Measurements from ENCODE around the gene DYRK1B. TPM values are rescaled to one million over a fixed set of nuclear protein-coding genes. Genes with fewer than 3 reads are reported as not detected.

The DYRK1B gene
- total RNA-seq, 1 experiment from 2014 or later: 11.8 TPM

DNA sequence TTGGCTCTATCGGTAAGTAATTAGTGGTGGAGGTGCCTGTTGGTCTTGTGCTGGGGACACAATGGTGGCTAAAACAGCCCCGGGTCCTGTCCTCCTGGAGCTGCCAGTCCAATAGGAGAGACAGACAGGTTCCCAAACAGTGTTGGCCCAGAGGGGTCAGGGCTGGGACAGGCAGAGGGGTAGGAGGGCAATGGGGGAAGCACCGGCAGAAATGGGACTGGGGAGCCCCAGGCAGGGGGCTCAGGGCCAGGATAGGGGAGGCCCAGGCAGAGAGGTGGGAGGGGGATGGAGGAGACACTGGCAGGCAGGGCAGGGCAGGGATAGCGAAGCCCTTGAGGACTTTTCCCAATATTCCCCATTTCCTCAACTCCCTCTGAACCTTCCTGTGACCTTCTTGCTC is 14.4 kb upstream of the DYRK1B start:
- H3K27ac Mint-ChIP-seq (ENCODE audit: low read depth, unreplicated experiment): no peak overlapping the region
- H3K4me1 Mint-ChIP-seq (ENCODE audit: insufficient read depth, unreplicated experiment): peaks cover 23% of the 10 kb centered on the region
- no TSS peak for BruUV-seq (replicated peaks)
- H3K27me3 Mint-ChIP-seq (ENCODE audit: insufficient read depth, unreplicated experiment): no peaks in the 10 kb centered on the region
- no peak overlapping the region for H3K4me3 Mint-ChIP-seq (ENCODE audit: unreplicated experiment)
- no peaks in the 10 kb centered on the region for H3K9me3 Mint-ChIP-seq (ENCODE audit: unreplicated experiment)
- no peak for DNase-seq (ENCODE audit: unreplicated experiment)
- POLR2A ChIA-PET: no interaction called here
- intact Hi-C loops (cut with micrococcal nuclease): no loop called here
- peaks cover 14% of the 10 kb centered on the region for H3K36me3 Mint-ChIP-seq (ENCODE audit: insufficient read depth, unreplicated experiment)
- CTCF ChIA-PET: interaction anchor here (1.4 to 6.9 kb wide), 2 partner anchors 122 kb away, joined by 4 to 67 read pairs; partner anchors contain the start of gene PSMC4
- TF ChIP-seq, protein P1, sequence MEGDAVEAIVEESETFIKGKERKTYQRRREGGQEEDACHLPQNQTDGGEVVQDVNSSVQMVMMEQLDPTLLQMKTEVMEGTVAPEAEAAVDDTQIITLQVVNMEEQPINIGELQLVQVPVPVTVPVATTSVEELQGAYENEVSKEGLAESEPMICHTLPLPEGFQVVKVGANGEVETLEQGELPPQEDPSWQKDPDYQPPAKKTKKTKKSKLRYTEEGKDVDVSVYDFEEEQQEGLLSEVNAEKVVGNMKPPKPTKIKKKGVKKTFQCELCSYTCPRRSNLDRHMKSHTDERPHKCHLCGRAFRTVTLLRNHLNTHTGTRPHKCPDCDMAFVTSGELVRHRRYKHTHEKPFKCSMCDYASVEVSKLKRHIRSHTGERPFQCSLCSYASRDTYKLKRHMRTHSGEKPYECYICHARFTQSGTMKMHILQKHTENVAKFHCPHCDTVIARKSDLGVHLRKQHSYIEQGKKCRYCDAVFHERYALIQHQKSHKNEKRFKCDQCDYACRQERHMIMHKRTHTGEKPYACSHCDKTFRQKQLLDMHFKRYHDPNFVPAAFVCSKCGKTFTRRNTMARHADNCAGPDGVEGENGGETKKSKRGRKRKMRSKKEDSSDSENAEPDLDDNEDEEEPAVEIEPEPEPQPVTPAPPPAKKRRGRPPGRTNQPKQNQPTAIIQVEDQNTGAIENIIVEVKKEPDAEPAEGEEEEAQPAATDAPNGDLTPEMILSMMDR (IDR thresholded peaks at IDR 0.05; ENCODE audit: unreplicated experiment): no peak

DNA sequence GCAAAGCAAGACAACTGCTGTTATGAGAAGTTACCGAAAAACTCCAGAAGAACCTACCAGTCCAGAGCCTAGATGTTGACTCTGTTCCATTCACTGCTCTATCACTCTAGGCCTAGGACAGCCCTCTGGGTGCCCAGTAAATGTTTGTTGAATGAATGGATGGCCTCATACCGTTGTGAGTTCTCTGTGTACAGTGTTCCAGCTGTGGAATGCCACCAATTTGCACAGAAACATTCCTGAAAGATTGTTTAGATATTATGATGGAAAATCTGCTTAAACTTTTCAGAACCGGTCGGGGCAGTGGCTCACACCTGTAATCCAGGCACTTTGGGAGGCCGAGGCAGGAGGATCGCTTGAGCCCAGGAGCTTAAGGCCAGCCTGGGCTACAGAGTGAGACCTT is 13.6 kb upstream of the DYRK1B start:
- Mint-ChIP-seq H3K9me3 (ENCODE audit: unreplicated experiment) (no peaks in the 10 kb centered on the region), H3K36me3 (ENCODE audit: insufficient read depth, unreplicated experiment) (peaks cover 14% of the 10 kb centered on the region), H3K27ac (ENCODE audit: low read depth, unreplicated experiment) (no peak overlapping the region), H3K27me3 (ENCODE audit: insufficient read depth, unreplicated experiment) (no peaks in the 10 kb centered on the region), H3K4me1 (ENCODE audit: insufficient read depth, unreplicated experiment) (peaks cover 31% of the 10 kb centered on the region), H3K4me3 (ENCODE audit: unreplicated experiment) (no peak overlapping the region)
- intact Hi-C loops (cut with micrococcal nuclease): loop anchor here (2.0 kb wide), 1 partner anchor 123 kb away; the partner anchor contains the start of gene PSMC4
- BruUV-seq (replicated peaks): no TSS peak
- ChIA-PET POLR2A (interaction anchor here (2.7 to 4.1 kb wide), 2 partner anchors 123 to 149 kb away, joined by 16 to 41 read pairs; partner anchors contain the start of genes PSMC4 and ZNF546), CTCF (interaction anchor here (0.6 to 6.9 kb wide), 2 partner anchors 123 to 661 kb away, joined by 3 to 67 read pairs; partner anchors contain the start of gene PSMC4)
- DNase-seq (ENCODE audit: unreplicated experiment): no peak
- TF ChIP-seq, protein P1 (IDR thresholded peaks at IDR 0.05; ENCODE audit: unreplicated experiment): no peak

DNA sequence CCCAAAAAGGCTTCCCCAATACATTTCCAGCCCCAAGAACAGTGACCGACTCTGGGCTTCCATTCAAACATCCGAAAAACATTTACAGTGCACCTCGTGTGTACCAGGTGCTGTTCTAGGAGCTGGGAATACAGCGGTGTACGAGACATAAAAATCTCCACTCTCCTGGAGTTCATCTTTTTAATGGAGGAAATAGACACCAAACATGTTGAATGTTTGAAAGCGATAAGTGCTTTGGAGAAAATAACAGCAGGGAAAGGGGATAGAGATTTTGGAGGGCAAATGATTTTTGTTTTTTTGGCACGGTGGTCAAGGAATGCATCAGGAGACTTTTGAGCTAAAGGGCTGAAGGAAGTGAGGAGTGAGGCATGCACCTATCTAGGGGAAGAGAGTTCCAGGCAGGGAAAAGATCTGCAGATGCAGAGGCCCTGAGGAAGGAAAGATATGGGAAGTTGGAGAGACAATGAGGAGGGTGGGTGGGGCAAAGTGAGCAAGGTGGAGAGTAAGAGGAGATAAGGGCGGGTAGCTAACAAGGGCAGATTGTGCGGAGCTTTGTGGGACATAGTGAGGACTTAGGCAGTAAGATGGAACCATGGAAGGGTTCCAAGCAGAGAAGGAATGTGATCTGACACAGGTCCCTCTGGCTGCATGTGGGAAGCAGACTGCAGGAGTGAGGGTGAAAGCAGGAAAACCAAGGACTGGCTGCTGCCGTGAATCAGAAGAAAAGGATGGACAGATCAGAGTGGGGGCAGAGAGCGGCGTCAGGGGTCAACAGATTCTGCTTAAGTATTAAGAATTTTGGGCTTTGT is 12.9 kb upstream of the DYRK1B start:
- Mint-ChIP-seq H3K27me3 (ENCODE audit: insufficient read depth, unreplicated experiment) (no peaks in the 10 kb centered on the region), H3K27ac (ENCODE audit: low read depth, unreplicated experiment) (peak overlapping the region; percentile 90), H3K4me3 (ENCODE audit: unreplicated experiment) (peak overlapping the region; percentile 90), H3K9me3 (ENCODE audit: unreplicated experiment) (no peaks in the 10 kb centered on the region), H3K36me3 (ENCODE audit: insufficient read depth, unreplicated experiment) (peaks cover 14% of the 10 kb centered on the region), H3K4me1 (ENCODE audit: insufficient read depth, unreplicated experiment) (peaks cover 36% of the 10 kb centered on the region)
- DNase-seq (ENCODE audit: unreplicated experiment): no peak
- TSS peak; percentile 83 for BruUV-seq (replicated peaks)
- ChIA-PET CTCF (interaction anchor here (0.6 to 6.9 kb wide), 6 partner anchors 20 to 660 kb away, joined by 3 to 67 read pairs (median 4); partner anchors contain the start of gene PSMC4), POLR2A (interaction anchor here (0.6 to 4.1 kb wide), 10 partner anchors 8 to 1481 kb away, joined by 3 to 41 read pairs (median 5); partner anchors contain the start of genes DYRK1B, PSMC4 and ZNF546)
- intact Hi-C loops (cut with micrococcal nuclease): loop anchor here (2.0 kb wide), 1 partner anchor 124 kb away; the partner anchor contains the start of gene PSMC4
- TF ChIP-seq, protein P1 (IDR thresholded peaks at IDR 0.05; ENCODE audit: unreplicated experiment): no peak

All from MCF 10A (cell line).